ENCODE data around the gene GSK3A.

DNA sequence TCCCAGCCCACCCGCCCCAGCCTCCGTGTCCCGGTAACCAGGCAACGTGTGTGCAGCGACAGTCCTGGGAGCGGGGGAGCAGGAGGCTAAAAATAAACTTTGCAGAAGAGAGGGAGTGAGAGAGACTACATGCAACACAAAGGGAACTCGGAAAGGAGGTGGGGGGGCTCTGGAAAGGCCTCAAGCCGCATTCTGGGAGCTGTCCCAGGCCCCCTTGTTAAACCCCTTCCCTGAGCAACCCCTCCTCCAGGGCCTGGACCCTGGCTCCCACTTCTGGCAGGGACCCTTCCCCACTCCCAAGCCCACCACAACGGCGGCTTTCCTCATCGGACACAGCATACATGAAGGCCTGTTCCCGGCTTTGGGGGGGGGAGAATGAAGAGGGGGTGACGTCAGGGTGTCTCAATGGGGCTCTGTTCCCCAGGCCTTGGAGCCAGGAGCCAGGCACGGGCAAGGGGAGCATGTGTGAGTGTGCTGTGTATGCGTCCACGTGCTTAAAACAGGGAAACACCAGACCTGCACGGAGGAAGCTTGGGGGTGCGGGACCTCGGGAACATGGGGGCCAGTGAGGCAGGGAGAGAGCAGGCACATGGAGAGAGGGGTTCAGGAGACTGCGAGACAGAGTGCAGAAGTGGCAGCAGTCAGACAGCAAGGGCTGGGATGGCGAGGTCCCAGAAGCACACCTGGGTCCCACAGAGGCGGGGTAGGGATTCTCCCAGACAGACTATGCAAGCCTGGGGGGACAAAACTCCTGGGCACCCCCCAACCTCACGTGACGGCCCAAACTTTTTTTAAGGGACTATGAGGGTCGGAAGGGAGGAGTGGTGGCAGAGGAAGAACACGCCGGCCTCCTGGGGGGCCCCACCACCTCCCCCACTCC lies 10.2 kb upstream of the GSK3A start:
- TF ChIP-seq, protein P1, sequence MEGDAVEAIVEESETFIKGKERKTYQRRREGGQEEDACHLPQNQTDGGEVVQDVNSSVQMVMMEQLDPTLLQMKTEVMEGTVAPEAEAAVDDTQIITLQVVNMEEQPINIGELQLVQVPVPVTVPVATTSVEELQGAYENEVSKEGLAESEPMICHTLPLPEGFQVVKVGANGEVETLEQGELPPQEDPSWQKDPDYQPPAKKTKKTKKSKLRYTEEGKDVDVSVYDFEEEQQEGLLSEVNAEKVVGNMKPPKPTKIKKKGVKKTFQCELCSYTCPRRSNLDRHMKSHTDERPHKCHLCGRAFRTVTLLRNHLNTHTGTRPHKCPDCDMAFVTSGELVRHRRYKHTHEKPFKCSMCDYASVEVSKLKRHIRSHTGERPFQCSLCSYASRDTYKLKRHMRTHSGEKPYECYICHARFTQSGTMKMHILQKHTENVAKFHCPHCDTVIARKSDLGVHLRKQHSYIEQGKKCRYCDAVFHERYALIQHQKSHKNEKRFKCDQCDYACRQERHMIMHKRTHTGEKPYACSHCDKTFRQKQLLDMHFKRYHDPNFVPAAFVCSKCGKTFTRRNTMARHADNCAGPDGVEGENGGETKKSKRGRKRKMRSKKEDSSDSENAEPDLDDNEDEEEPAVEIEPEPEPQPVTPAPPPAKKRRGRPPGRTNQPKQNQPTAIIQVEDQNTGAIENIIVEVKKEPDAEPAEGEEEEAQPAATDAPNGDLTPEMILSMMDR (conservative IDR thresholded peaks at IDR 0.05; ENCODE audit: low read depth, low read length), result no peak
- no peak for TF ChIP-seq EZH2 (IDR thresholded peaks at IDR 0.05; ENCODE audit: low read length, unreplicated experiment)
- TF ChIP-seq EZH2phosphoT487 (IDR thresholded peaks at IDR 0.05; ENCODE audit: borderline replicate concordance, low read length), result no peak
